ENCODE data around the gene FRG2B.

DNA sequence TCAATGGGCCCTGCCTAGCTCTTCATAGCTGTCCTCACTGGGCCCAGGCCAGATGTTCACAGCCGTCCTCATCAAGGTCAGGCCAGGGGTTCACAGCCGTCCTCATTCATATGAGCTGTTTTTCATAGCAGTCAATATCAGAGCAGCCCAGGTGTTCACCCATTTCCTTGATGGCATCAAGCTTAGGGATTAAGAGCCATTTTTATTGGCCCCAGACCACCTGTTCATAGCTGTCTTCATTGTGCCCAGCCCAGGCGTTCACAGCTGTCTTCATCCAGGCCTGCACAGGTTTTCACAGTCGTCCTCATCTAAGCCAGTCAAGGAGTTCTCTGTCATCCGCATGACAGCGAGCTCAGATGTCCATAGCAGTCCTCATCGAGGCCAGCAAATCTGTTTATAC, 9.4 kb downstream of the FRG2B start:
- TF ChIP-seq GLI4 (CRISPR knock-in tag; IDR thresholded peaks at IDR 0.05; ENCODE audit: borderline replicate concordance): no peak
- no peak for TF ChIP-seq FLYWCH1 (CRISPR knock-in tag; IDR thresholded peaks at IDR 0.05)
- no peak for TF ChIP-seq IRF2 (CRISPR knock-in tag; IDR thresholded peaks at IDR 0.05)
- no peak for TF ChIP-seq ARID2 (CRISPR knock-in tag; IDR thresholded peaks at IDR 0.05; ENCODE audit: borderline replicate concordance)
- TF ChIP-seq, protein P1, sequence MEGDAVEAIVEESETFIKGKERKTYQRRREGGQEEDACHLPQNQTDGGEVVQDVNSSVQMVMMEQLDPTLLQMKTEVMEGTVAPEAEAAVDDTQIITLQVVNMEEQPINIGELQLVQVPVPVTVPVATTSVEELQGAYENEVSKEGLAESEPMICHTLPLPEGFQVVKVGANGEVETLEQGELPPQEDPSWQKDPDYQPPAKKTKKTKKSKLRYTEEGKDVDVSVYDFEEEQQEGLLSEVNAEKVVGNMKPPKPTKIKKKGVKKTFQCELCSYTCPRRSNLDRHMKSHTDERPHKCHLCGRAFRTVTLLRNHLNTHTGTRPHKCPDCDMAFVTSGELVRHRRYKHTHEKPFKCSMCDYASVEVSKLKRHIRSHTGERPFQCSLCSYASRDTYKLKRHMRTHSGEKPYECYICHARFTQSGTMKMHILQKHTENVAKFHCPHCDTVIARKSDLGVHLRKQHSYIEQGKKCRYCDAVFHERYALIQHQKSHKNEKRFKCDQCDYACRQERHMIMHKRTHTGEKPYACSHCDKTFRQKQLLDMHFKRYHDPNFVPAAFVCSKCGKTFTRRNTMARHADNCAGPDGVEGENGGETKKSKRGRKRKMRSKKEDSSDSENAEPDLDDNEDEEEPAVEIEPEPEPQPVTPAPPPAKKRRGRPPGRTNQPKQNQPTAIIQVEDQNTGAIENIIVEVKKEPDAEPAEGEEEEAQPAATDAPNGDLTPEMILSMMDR (CRISPR knock-in tag; IDR thresholded peaks at IDR 0.05): no peak
- TF ChIP-seq SP1 (IDR thresholded peaks at IDR 0.05): no peak
- no peak for TF ChIP-seq SP1 (CRISPR knock-in tag; IDR thresholded peaks at IDR 0.05)

Data from HepG2 (cell line).